GM18873 (cell line): ENCODE measurements around the gene LRRC8D.
A peak's percentile ranks its signal among the peaks of the same experiment; 100 is the strongest.

Source experiments
- ATAC-seq: cut with Tn5 transposase; IDR thresholded peaks from one replicate; pipeline ENCODE4 v1.9.1; 2021; ENCODE audit warnings: mild to moderate bottlenecking, moderate library complexity, moderate number of reproducible peaks; ENCODE audit not compliant: unreplicated experiment, low FRiP score

The LRRC8D gene

GRCh38 chr1:89934461-89934860, 113.6 kb downstream of the LRRC8D start:
- ATAC-seq, result no peak

GRCh38 chr1:89935235-89935634, 114.4 kb downstream of the LRRC8D start:
- no peak for ATAC-seq

- ATAC-seq, result no peak
These were observed 115.9 kb downstream of the LRRC8D start for GRCh38 chr1:89936694-89937093.

- ATAC-seq, result no peak
These were observed 117.6 kb downstream of the LRRC8D start for GRCh38 chr1:89938171-89939055.

GRCh38 chr1:89939059-89939570, 118.3 kb downstream of the LRRC8D start:
- ATAC-seq, result no peak

GRCh38 chr1:89939693-89940438, 119.0 kb downstream of the LRRC8D start:
- ATAC-seq, result no peak

- ATAC-seq, result no peak
These were observed 120.4 kb downstream of the LRRC8D start for GRCh38 chr1:89941110-89941766.

GRCh38 chr1:89942014-89942413, 121.2 kb downstream of the LRRC8D start:
- no peak for ATAC-seq

GRCh38 chr1:89942825-89943658, 122.2 kb downstream of the LRRC8D start:
- no peak for ATAC-seq

- no peak for ATAC-seq
These were observed 123.3 kb downstream of the LRRC8D start for GRCh38 chr1:89943846-89944781.

GRCh38 chr1:89945852-89946476, 125.1 kb downstream of the LRRC8D start:
- peak; percentile 83 for ATAC-seq

GRCh38 chr1:89946532-89946931, 125.7 kb downstream of the LRRC8D start:
- no peak for ATAC-seq

- ATAC-seq, result no peak
These were observed 128.0 kb downstream of the LRRC8D start for GRCh38 chr1:89948722-89949345.

- no peak for ATAC-seq
These were observed 129.3 kb downstream of the LRRC8D start for GRCh38 chr1:89949991-89950624.

- ATAC-seq, result no peak
These were observed 129.9 kb downstream of the LRRC8D start for GRCh38 chr1:89950703-89951102.

- no peak for ATAC-seq
These were observed 131.2 kb downstream of the LRRC8D start for GRCh38 chr1:89951766-89952604.
